Ishikawa (cell line): ENCODE measurements around the gene GRIK2.

Experiments
- CEBPB ChIP-seq: IDR thresholded peaks from 2 replicates; pipeline ENCODE4 v1.6.1; 2012
- CREB1 ChIP-seq: IDR thresholded peaks from 2 replicates; pipeline ENCODE4 v1.6.1; 2012; ENCODE audit warnings: low read depth
- EP300 ChIP-seq: IDR thresholded peaks from 2 replicates; pipeline ENCODE4 v1.6.1; 2012; ENCODE audit warnings: borderline replicate concordance
- FOXM1 ChIP-seq: IDR thresholded peaks from 2 replicates; pipeline ENCODE4 v1.6.1; 2012; ENCODE audit warnings: low read depth, borderline replicate concordance
- MAX ChIP-seq: IDR thresholded peaks from 2 replicates; pipeline ENCODE4 v1.6.1; 2012
- TAF1 ChIP-seq: IDR thresholded peaks from 2 replicates; pipeline ENCODE4 v1.6.1; 2012; ENCODE audit warnings: low read depth, mild to moderate bottlenecking
- TCF12 ChIP-seq: IDR thresholded peaks from 2 replicates; pipeline ENCODE4 v1.6.1; 2012; ENCODE audit warnings: low read depth
- TEAD4 ChIP-seq: IDR thresholded peaks from 2 replicates; pipeline ENCODE4 v1.6.1; 2012
- TF ChIP-seq, protein P1 (sequence below): IDR thresholded peaks from 2 replicates; pipeline ENCODE4 v1.6.1; 2012

GRCh38 chr6:101663100-101663499, 269.6 kb downstream of the GRIK2 start:
- TF ChIP-seq MAX (no peak), EP300 (no peak), CEBPB (no peak), TEAD4 (no peak), TAF1 (no peak), CREB1 (no peak), FOXM1 (no peak), TCF12 (no peak)
- TF ChIP-seq, protein P1, sequence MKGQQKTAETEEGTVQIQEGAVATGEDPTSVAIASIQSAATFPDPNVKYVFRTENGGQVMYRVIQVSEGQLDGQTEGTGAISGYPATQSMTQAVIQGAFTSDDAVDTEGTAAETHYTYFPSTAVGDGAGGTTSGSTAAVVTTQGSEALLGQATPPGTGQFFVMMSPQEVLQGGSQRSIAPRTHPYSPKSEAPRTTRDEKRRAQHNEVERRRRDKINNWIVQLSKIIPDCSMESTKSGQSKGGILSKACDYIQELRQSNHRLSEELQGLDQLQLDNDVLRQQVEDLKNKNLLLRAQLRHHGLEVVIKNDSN, result no peak
